ENCODE results near the gene DGKA.
A peak's percentile ranks its signal among the peaks of the same experiment; 100 is the strongest.

DGKA gene

GRCh38 chr12:55938826-55939501, 8.0 kb downstream of the DGKA start:
- H3K4me1 ChIP-seq (ENCODE audit: control insufficient read depth, insufficient read depth, low read length) = no peaks in the 10 kb centered on the region
- TF ChIP-seq YY2 (tag by site-specific recombination; IDR thresholded peaks at IDR 0.05) (no peak), ZNF394 (tag by site-specific recombination; IDR thresholded peaks at IDR 0.05; ENCODE audit: borderline replicate concordance) (no peak)
- no peaks in the 10 kb centered on the region for H3K36me3 ChIP-seq (ENCODE audit: control insufficient read depth in 2 of 2, insufficient read depth in 1 of 2, low read length in 2 of 2)
- CTCF ChIA-PET = interaction anchor here (0.5 to 3.2 kb wide), 21 partner anchors 9 to 239 kb away, joined by 3 to 28 read pairs (median 5); partner anchors contain the start of genes ORMDL2 and RAB5B
- no peak overlapping the region for H3K27ac ChIP-seq (ENCODE audit: extremely low read depth, low read depth, low read length)
- no peak overlapping the region for H3K4me3 ChIP-seq (ENCODE audit: low read depth, low read length)
- POLR2A ChIA-PET = interaction anchor here (1.1 to 1.9 kb wide), 2 partner anchors 35 to 121 kb away, joined by 3 to 8 read pairs; partner anchors contain the start of genes ORMDL2, RAB5B and SARNP
- no peaks in the 10 kb centered on the region for H3K9me3 ChIP-seq (ENCODE audit: control insufficient read depth, insufficient read depth, low read depth, low read length)

GRCh38 chr12:55940065-55940732, 9.2 kb downstream of the DGKA start:
- H3K4me3 ChIP-seq (ENCODE audit: low read depth, low read length) = no peak overlapping the region
- POLR2A ChIA-PET = interaction anchor here (0.8 to 1.9 kb wide), 5 partner anchors 12 to 122 kb away, joined by 3 to 8 read pairs (median 4); partner anchors contain the start of genes DNAJC14, ORMDL2, PYM1 and RAB5B
- no peak overlapping the region for H3K27ac ChIP-seq (ENCODE audit: extremely low read depth, low read depth, low read length)
- CTCF ChIA-PET = interaction anchor here (0.5 to 3.2 kb wide), 41 partner anchors 8 to 221 kb away, joined by 3 to 28 read pairs (median 4); partner anchors contain the start of genes IKZF4, ORMDL2, PYM1 and RAB5B
- no peaks in the 10 kb centered on the region for H3K9me3 ChIP-seq (ENCODE audit: control insufficient read depth, insufficient read depth, low read depth, low read length)
- no peaks in the 10 kb centered on the region for H3K4me1 ChIP-seq (ENCODE audit: control insufficient read depth, insufficient read depth, low read length)
- H3K36me3 ChIP-seq (ENCODE audit: control insufficient read depth in 2 of 2, insufficient read depth in 1 of 2, low read length in 2 of 2) = no peaks in the 10 kb centered on the region
- TF ChIP-seq TRIM28 (IDR thresholded peaks at IDR 0.05; ENCODE audit: borderline replicate concordance, low read length) = peak; percentile 80; the same call in 1 of the 2 replicates
- TF ChIP-seq ZNF391 (tag by site-specific recombination; IDR thresholded peaks at IDR 0.05; ENCODE audit: borderline replicate concordance, low read depth) = peak; percentile 38; the same call in 1 of the 2 replicates
- TF ChIP-seq ZNF660 (tag by site-specific recombination; IDR thresholded peaks at IDR 0.05) = peak; percentile 77
- TF ChIP-seq ZSCAN30 (tag by site-specific recombination; IDR thresholded peaks at IDR 0.05) = peak; percentile 71; the same call in 1 of the 2 replicates
- TF ChIP-seq ZNF639 (tag by site-specific recombination; IDR thresholded peaks at IDR 0.05) = 0 out of 2 replicates have a peak, but pooled peaks have one; percentile 48
- TF ChIP-seq ZXDB (tag by site-specific recombination; IDR thresholded peaks at IDR 0.05) = peak; percentile 85
- TF ChIP-seq WT1 (tag by site-specific recombination; IDR thresholded peaks at IDR 0.05) = no peak
- TF ChIP-seq ZBTB48 (tag by site-specific recombination; IDR thresholded peaks at IDR 0.05) = peak; percentile 23; the same call in 1 of the 2 replicates
- peak; percentile 48; the same call in 1 of the 2 replicates for TF ChIP-seq ZNF24 (tag by site-specific recombination; IDR thresholded peaks at IDR 0.05)
- TF ChIP-seq ZFP69B (tag by site-specific recombination; IDR thresholded peaks at IDR 0.05) = 0 out of 2 replicates have a peak, but pooled peaks have one; percentile 29
- no peak for TF ChIP-seq ZBTB21 (tag by site-specific recombination; IDR thresholded peaks at IDR 0.05)
- TF ChIP-seq ZNF2 (tag by site-specific recombination; IDR thresholded peaks at IDR 0.05) = peak; percentile 85; the same call in 1 of the 2 replicates
- TF ChIP-seq AEBP2 (tag by site-specific recombination; IDR thresholded peaks at IDR 0.05; ENCODE audit: borderline replicate concordance) = no peak
- TF ChIP-seq ZFP37 (tag by site-specific recombination; IDR thresholded peaks at IDR 0.05) = peak; percentile 91
- no peak for TF ChIP-seq ZNF138 (tag by site-specific recombination; IDR thresholded peaks at IDR 0.05; ENCODE audit: borderline replicate concordance)
- peak; percentile 39; the same call in 1 of the 2 replicates for TF ChIP-seq ZBTB8A (tag by site-specific recombination; IDR thresholded peaks at IDR 0.05)
- peak; percentile 59 for TF ChIP-seq ZNF629 (tag by site-specific recombination; IDR thresholded peaks at IDR 0.05)
- TF ChIP-seq ZNF324 (tag by site-specific recombination; IDR thresholded peaks at IDR 0.05) = no peak
- peak; percentile 18; the same call in 1 of the 2 replicates for TF ChIP-seq IKZF3 (tag by site-specific recombination; IDR thresholded peaks at IDR 0.05)
- TF ChIP-seq PRDM10 (tag by site-specific recombination; IDR thresholded peaks at IDR 0.05) = peak; percentile 65
- TF ChIP-seq KLF16 (tag by site-specific recombination; IDR thresholded peaks at IDR 0.05) = peak; percentile 68; the same call in 1 of the 2 replicates
- TF ChIP-seq ZNF600 (tag by site-specific recombination; IDR thresholded peaks at IDR 0.05) = peak; percentile 90
- TF ChIP-seq KLF17 (tag by site-specific recombination; IDR thresholded peaks at IDR 0.05) = peak; percentile 75; the same call in 1 of the 2 replicates
